Right atrium auricular region (tissue), 2 donors: Measurements from ENCODE around the gene SAYSD1. TPM values are rescaled to one million over a fixed set of nuclear protein-coding genes. Genes with fewer than 3 reads are reported as not detected.

Source experiments
- DNase-seq: peaks from one replicate; pipeline ENCODE4 v3.0.0-alpha.2; 2019; ENCODE audit warnings: low spot score
- H3K27ac ChIP-seq, 2 donors: fragments of 200-600 bp; sonication (generic); 1 replicate in 1 of 2; 2 replicates in 1 of 2; pipeline ENCODE4 v1.5.1; 2016 to 2019
- H3K27me3 ChIP-seq, 2 donors: fragments of 200-600 bp; sonication (generic); one replicate each; pipeline versions ENCODE4 v1.5.1 to v1.6.0; 2017 to 2019
- H3K36me3 ChIP-seq: fragments of 200-600 bp; sonication (generic); one replicate; pipeline ENCODE4 v1.5.1; 2016
- H3K4me1 ChIP-seq, 2 donors: fragments of 200-600 bp; sonication (generic); one replicate each; pipeline versions ENCODE4 v1.5.1 to v1.6.0; 2017 to 2019
- H3K4me3 ChIP-seq, 2 donors: fragments of 200-600 bp; sonication (generic); 1 replicate in 1 of 2; 2 replicates in 1 of 2; pipeline ENCODE4 v1.5.1; 2017 to 2019; ENCODE audit warnings: mild to moderate bottlenecking in 1 of 2, moderate library complexity in 1 of 2
- H3K9me3 ChIP-seq, 2 donors: fragments of 200-600 bp; sonication (generic); one replicate each; pipeline ENCODE4 v1.5.1; 2019
- CTCF ChIP-seq, 2 donors: fragments of 200-600 bp; sonication (generic); IDR thresholded peaks; one replicate each; pipeline ENCODE4 v1.5.1; 2019; ENCODE audit warnings: antibody characterized with exemption in 2 of 2
- total RNA-seq, 2 donors: library from RNA; depleted of rRNA; stranded (reverse); fragments of >200 nt; gene quantifications; one replicate each; pipeline ENCODE4 v1.1.0, GENCODE V29; 2016

SAYSD1 gene
- total RNA-seq, 2 donors from 2014 or later, result 10.3 to 10.5 TPM

GRCh38 chr6:39056681-39057080 is 58.3 kb downstream of the SAYSD1 start:
- peaks cover 0 to 9% of the 10 kb centered on the region in 2 donors for H3K4me1 ChIP-seq

GRCh38 chr6:39056191-39056590 is 58.8 kb downstream of the SAYSD1 start:
- Histone ChIP-seq H3K27me3 (no peaks in the 10 kb centered on the region), H3K36me3 (no peaks in the 10 kb centered on the region), H3K27ac (peak overlapping the region in 1 of 2 donors; percentile 46), H3K4me1 (peaks cover 0 to 4% of the 10 kb centered on the region in 2 donors), H3K9me3 (no peaks in the 10 kb centered on the region), H3K4me3 (no peak overlapping the region)
- no peak for DNase-seq
- no peak for TF ChIP-seq CTCF (IDR thresholded peaks at IDR 0.05)

More at GRCh38 chr6:39056681-39057080, 58.3 kb downstream of the SAYSD1 start:
- no peak overlapping the region for H3K4me3 ChIP-seq
- peak overlapping the region in 1 of 2 donors; percentile 46 for H3K27ac ChIP-seq
- H3K27me3 ChIP-seq, result no peaks in the 10 kb centered on the region
- DNase-seq, result no peak
- no peak for TF ChIP-seq CTCF (IDR thresholded peaks at IDR 0.05)
- H3K9me3 ChIP-seq, result no peaks in the 10 kb centered on the region
- H3K36me3 ChIP-seq, result no peaks in the 10 kb centered on the region

GRCh38 chr6:39055661-39056060 is 59.3 kb downstream of the SAYSD1 start:
- no peak for DNase-seq
- no peaks in the 10 kb centered on the region for H3K4me1 ChIP-seq
- no peak overlapping the region for H3K27ac ChIP-seq
- H3K36me3 ChIP-seq, result no peaks in the 10 kb centered on the region
- TF ChIP-seq CTCF (IDR thresholded peaks at IDR 0.05), result no peak
- no peak overlapping the region for H3K4me3 ChIP-seq
- H3K9me3 ChIP-seq, result no peaks in the 10 kb centered on the region
- H3K27me3 ChIP-seq, result no peaks in the 10 kb centered on the region

- H3K4me3 ChIP-seq, result no peak overlapping the region
- no peaks in the 10 kb centered on the region for H3K36me3 ChIP-seq
- no peak for DNase-seq
- no peaks in the 10 kb centered on the region for H3K9me3 ChIP-seq
- H3K27ac ChIP-seq, result peak overlapping the region in 1 of 2 donors; percentile 16
- TF ChIP-seq CTCF (IDR thresholded peaks at IDR 0.05), result no peak
- H3K4me1 ChIP-seq, result no peaks in the 10 kb centered on the region
- H3K27me3 ChIP-seq, result no peaks in the 10 kb centered on the region
Observed at GRCh38 chr6:39054577-39055142, 60.3 kb downstream of the SAYSD1 start.

Other genes starting within 250 kb of the SAYSD1 start
- gene GLP1R, start 66.4 kb downstream of the SAYSD1 start, total RNA-seq, result 1 to 10 TPM; 1.9 to 5.8 TPM
- 1 to 10 TPM; 1.1 to 2.0 TPM for gene KCNK5, start 114.3 kb upstream of the SAYSD1 start, total RNA-seq
- gene KCNK17, start 199.2 kb upstream of the SAYSD1 start, total RNA-seq, result 1 to 10 TPM in 1 of 2 donors, under 1 TPM in 1; 0.98 to 1.3 TPM
- not detected for gene KCNK16, start 207.5 kb upstream of the SAYSD1 start, total RNA-seq